ENCODE measurements around the gene APBB1. TPM values are rescaled to one million over a fixed set of nuclear protein-coding genes. Genes with fewer than 3 reads are reported as not detected.

The APBB1 gene
- total RNA-seq, 1 donor from 2014 or later, result 33.0 TPM

DNA sequence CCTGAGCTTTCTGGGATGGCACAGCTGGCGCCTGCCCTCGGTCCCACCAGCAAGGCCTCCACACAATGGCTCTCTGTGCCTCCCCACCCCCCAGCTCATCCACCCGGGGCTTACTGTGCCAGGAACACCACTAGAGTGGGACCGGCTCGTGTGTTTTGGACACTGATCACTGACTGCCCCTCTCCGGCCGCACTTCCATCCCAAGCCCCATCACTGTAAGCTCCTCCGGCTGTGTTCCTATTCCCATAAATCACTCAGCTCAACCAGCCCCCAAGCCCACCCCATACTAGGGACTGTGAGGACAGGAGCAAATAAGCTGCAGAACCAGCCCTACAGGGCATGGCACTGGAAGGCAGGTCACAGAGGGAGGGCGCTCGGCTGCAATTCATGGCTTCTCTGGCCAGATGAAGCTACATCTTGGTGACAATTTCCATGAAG is 7.3 kb downstream of the APBB1 start:
- H3K27me3 Mint-ChIP-seq (ENCODE audit: low read depth), result no peaks in the 10 kb centered on the region
- no peak overlapping the region for H3K4me3 Mint-ChIP-seq (ENCODE audit: low read depth)

DNA sequence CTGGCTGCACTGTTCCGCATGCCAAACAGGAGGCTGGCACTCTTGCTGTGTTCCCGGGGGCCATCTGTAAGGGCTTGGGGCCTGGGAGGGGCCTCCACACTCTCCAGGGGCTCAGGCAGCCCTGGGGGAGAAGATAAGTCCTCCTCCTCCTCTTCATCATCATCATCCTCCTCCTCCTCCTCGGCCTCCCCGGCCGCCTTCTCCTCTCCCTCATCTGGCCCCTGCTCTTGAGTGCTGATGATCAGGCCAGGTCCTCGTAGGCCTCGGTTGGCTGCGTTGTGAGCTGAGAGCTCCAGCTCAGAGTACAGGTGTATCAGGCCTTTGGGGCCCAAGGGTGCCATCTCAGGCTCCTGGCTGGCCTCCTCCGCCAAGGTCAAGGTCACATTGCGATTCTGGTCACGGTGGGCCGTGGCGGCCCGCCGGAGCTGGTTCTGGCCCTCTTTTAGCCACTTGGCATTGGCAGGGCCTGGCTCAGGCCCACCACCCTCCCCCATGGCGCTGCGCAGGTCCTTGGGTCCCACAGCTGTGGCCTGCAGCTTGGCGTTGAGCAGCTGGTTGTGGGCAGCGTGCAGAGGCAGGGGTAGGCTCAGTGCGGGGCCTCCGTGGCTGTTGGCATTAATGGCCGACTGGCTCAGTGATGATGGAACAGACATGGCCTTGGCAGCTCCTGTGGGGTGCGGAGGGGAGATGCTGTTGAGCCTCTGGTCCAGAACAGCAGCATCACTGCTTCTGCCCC is 8.0 kb downstream of the APBB1 start:
- peaks cover 24% of the 10 kb centered on the region for H3K36me3 Mint-ChIP-seq (ENCODE audit: low read depth)
- no peak overlapping the region for H3K27ac Mint-ChIP-seq

More for the DNA sequence above, 7.3 kb downstream of the APBB1 start:
- Mint-ChIP-seq H3K36me3 (ENCODE audit: low read depth) (peaks cover 24% of the 10 kb centered on the region), H3K4me1 (ENCODE audit: low read depth) (peaks cover 16% of the 10 kb centered on the region), H3K27ac (no peak overlapping the region), H3K9me3 (no peaks in the 10 kb centered on the region)
- intact Hi-C loops (cut with micrococcal nuclease), result loop anchor here (10.0 kb wide), 2 partner anchors 203 to 273 kb away; partner anchors contain the start of genes MRPL17, TAF10 and TPP1
- no peak for DNase-seq (ENCODE audit: low spot score)

DNA sequence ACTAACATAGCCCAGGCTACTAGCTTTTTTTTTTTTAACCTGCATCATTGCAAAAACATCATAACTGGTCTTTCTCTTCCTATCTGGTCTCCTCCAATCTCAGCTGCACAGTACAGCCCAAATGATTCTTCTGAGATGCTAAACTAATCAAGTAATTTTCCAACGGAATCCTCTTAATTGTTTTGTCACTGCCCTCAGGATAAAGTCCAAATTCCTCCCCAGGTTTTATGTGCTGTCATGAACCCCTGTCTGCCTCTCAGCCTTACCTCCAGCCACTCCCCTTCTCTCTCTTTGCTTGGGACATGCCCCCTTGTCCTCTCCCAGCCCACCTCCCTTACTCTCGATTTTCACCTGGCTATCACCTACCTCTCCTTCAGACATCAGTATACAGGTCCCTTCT is 12.5 kb downstream of the APBB1 start:
- no peak overlapping the region for H3K27ac Mint-ChIP-seq
- H3K4me3 Mint-ChIP-seq (ENCODE audit: low read depth), result no peak overlapping the region
- intact Hi-C loops (cut with micrococcal nuclease), result no loop called here

More for the DNA sequence above, 8.0 kb downstream of the APBB1 start:
- no peak for DNase-seq (ENCODE audit: low spot score)
- Mint-ChIP-seq H3K27me3 (ENCODE audit: low read depth) (no peaks in the 10 kb centered on the region), H3K4me1 (ENCODE audit: low read depth) (peaks cover 23% of the 10 kb centered on the region), H3K9me3 (no peaks in the 10 kb centered on the region), H3K4me3 (ENCODE audit: low read depth) (no peak overlapping the region)
- intact Hi-C loops (cut with micrococcal nuclease), result loop anchor here (10.0 kb wide), 2 partner anchors 204 to 274 kb away; partner anchors contain the start of genes MRPL17, TAF10 and TPP1

DNA sequence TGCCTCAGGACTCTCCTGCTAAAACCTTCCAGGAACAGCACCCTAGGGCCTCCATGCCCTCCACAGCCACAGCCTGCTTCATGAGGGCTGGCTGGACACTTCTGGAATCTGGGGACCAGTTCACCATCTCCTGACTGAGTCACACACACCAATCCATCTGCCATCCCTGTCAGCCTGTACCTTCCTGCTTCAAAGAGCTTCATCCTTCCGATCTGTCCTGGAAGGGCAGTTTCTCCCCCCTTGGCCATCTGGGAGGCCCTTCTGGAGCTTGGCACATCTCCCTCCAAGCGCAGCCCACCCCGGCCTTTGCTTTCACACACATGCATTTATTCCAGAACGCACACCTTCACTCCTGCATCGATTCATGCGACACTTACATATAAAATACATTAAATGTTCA is 13.0 kb downstream of the APBB1 start:
- H3K27me3 Mint-ChIP-seq (ENCODE audit: low read depth), result no peaks in the 10 kb centered on the region
- no peak overlapping the region for H3K4me3 Mint-ChIP-seq (ENCODE audit: low read depth)
- H3K4me1 Mint-ChIP-seq (ENCODE audit: low read depth), result peaks cover 58% of the 10 kb centered on the region
- H3K9me3 Mint-ChIP-seq, result no peaks in the 10 kb centered on the region
- intact Hi-C loops (cut with micrococcal nuclease), result no loop called here
- DNase-seq (ENCODE audit: low spot score), result no peak
- H3K36me3 Mint-ChIP-seq (ENCODE audit: low read depth), result peaks cover 23% of the 10 kb centered on the region
- H3K27ac Mint-ChIP-seq, result no peak overlapping the region

More for the DNA sequence above, 12.5 kb downstream of the APBB1 start:
- Mint-ChIP-seq H3K4me1 (ENCODE audit: low read depth) (peaks cover 53% of the 10 kb centered on the region), H3K27me3 (ENCODE audit: low read depth) (no peaks in the 10 kb centered on the region), H3K9me3 (no peaks in the 10 kb centered on the region), H3K36me3 (ENCODE audit: low read depth) (peaks cover 21% of the 10 kb centered on the region)
- no peak for DNase-seq (ENCODE audit: low spot score)

DNA sequence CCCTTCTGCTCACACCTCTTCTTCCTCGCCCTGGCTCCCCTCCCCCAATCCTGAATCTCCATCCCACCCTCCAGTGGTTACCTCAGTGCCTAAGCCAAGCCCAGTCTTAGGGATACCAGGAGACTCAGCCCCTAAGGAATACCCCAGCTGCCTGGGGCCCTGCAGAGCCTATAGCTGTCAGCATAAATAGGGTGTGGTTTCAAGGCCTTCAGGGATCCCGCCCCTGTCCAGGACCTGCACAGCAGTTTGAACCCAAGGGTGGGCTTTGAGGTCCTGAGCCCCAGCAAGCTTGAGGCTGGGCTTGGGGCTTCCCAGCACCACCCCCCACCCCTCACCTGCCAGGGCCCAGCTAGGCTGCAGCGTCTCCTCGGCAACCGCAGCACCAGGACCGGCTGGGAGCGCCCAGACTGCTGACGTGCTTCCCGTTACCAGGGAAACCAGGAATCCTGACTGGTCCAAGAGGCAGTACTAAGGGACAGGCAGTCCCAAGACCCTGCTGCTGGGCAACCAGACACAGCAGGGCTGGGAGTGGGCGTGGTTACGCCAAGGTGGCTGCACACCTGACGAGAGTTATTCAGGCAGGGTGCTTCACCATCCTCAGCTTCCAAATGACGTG is 13.7 kb downstream of the APBB1 start:
- Mint-ChIP-seq H3K27ac (no peak overlapping the region), H3K9me3 (no peaks in the 10 kb centered on the region), H3K36me3 (ENCODE audit: low read depth) (peaks cover 26% of the 10 kb centered on the region), H3K4me3 (ENCODE audit: low read depth) (no peak overlapping the region), H3K4me1 (ENCODE audit: low read depth) (peaks cover 58% of the 10 kb centered on the region), H3K27me3 (ENCODE audit: low read depth) (no peaks in the 10 kb centered on the region)
- DNase-seq (ENCODE audit: low spot score), result no peak
- intact Hi-C loops (cut with micrococcal nuclease), result no loop called here

DNA sequence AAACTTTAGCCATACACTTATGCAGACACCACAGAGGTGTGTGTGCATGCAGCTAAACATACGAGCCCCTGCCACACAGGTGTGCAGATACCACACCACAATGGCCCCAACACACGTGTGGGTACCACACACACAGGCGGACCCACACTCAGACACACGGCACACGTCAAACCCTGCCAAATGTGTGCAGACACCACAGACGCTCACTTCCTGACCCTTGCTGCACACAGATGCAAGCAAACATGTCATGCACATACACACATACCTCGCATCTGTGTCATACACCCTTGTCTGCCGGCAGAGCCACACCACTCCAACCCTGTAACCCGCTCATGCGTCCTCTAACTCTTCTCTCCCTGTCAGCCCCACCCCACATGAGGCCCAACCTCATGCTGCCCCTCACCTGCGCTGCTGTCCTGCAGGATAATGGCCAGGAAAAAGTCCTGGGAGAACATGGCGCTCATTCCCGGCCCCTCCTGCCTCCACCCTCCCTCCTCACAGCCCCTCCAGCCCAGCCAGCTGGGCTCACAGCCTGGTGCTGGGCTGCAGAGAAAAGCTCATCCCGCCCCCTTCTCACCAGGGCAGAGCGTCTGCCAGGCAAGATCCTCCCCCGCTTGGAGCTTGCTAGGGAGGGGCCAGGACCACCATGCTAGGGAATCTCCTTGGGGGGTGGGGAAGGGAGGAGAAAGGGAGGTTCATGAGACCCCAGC is 14.4 kb downstream of the APBB1 start:
- Mint-ChIP-seq H3K27me3 (ENCODE audit: low read depth) (no peaks in the 10 kb centered on the region), H3K4me1 (ENCODE audit: low read depth) (peaks cover 58% of the 10 kb centered on the region), H3K36me3 (ENCODE audit: low read depth) (peaks cover 27% of the 10 kb centered on the region), H3K9me3 (no peaks in the 10 kb centered on the region), H3K4me3 (ENCODE audit: low read depth) (no peak overlapping the region), H3K27ac (no peak overlapping the region)
- intact Hi-C loops (cut with micrococcal nuclease), result loop anchor here (5.0 kb wide), 1 partner anchor 82 kb away; the partner anchor contains the start of gene CAVIN3
- no peak for DNase-seq (ENCODE audit: low spot score)

DNA sequence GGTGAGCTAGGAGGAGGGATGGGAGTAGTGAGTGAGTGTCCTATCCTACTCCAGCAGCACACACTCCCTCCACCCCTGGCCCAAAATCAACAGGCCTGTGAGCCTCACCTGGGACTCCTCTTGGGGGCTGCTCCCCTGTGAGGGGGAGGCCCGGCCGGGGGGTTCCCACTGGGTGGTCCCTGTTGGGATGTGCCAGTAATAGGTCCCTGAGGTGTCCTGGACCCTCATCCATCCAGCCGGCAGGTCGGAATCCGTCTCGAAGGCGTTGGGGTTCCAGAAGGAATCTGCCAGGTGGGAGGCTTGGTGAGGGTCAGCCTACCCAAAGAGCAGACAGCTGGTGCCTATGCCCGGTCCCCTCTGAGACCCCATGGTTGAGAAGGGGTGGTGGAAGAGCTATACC is 15.4 kb downstream of the APBB1 start:
- peaks cover 60% of the 10 kb centered on the region for H3K4me1 Mint-ChIP-seq (ENCODE audit: low read depth)
- H3K27me3 Mint-ChIP-seq (ENCODE audit: low read depth), result no peaks in the 10 kb centered on the region
- no peak overlapping the region for H3K4me3 Mint-ChIP-seq (ENCODE audit: low read depth)
- H3K36me3 Mint-ChIP-seq (ENCODE audit: low read depth), result peaks cover 30% of the 10 kb centered on the region
- no peaks in the 10 kb centered on the region for H3K9me3 Mint-ChIP-seq
- H3K27ac Mint-ChIP-seq, result peak overlapping the region; percentile 93
- intact Hi-C loops (cut with micrococcal nuclease), result loop anchor here (5.0 kb wide), 1 partner anchor 81 kb away; the partner anchor contains the start of gene CAVIN3
- no peak for DNase-seq (ENCODE audit: low spot score)

DNA sequence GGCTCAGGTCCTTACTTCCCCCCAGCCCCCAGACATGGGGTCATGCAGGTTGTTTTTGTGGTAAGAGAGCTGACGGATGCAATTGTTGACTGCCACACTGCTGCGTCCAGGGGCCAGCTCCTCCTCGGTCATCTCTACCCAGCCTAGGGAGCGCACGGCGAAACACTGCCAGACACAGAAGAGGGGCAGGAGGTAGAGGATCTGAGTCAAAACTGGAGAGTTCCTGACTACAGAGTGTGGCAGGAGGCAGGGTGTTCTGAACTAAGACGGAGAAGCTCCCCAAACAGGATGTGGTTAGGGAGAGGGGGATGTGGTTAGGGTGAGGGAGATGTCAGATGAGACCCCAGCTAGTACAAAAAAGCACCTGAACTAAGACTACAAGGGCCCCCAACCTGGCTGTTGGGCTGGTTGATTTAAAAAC is 16.3 kb downstream of the APBB1 start:
- peak overlapping the region; percentile 93 for H3K27ac Mint-ChIP-seq
- peaks cover 56% of the 10 kb centered on the region for H3K4me1 Mint-ChIP-seq (ENCODE audit: low read depth)
- intact Hi-C loops (cut with micrococcal nuclease), result loop anchor here (1.0 to 5.0 kb wide), 4 partner anchors 12 to 80 kb away; partner anchors contain the start of genes APBB1, CAVIN3 and SMPD1
- H3K9me3 Mint-ChIP-seq, result no peaks in the 10 kb centered on the region
- H3K36me3 Mint-ChIP-seq (ENCODE audit: low read depth), result peaks cover 35% of the 10 kb centered on the region
- H3K4me3 Mint-ChIP-seq (ENCODE audit: low read depth), result peak overlapping the region; percentile 64
- DNase-seq (ENCODE audit: low spot score), result peak; percentile 78
- no peaks in the 10 kb centered on the region for H3K27me3 Mint-ChIP-seq (ENCODE audit: low read depth)

DNA sequence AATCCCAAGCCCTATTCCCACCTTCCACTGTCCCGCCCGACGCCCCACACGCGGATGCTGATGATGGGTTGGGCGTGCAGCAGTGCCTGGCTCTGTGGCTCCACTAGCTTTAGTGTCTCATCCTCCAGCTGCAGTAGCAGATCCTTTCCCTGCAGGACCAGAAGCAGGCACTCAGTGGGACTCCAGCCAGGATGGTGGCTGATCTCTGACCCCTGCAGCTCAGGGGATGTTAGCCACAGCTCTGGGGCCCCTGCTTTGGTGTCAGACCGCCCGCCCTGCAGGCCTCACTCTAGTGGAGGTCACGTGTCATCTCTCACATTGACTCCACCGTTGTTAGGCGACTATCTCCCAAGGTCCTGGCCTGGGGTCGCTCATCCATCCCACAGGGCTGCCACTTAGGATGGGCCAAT is 16.8 kb downstream of the APBB1 start:
- Mint-ChIP-seq H3K9me3 (no peaks in the 10 kb centered on the region), H3K4me1 (ENCODE audit: low read depth) (peaks cover 52% of the 10 kb centered on the region), H3K36me3 (ENCODE audit: low read depth) (peaks cover 38% of the 10 kb centered on the region), H3K27ac (peak overlapping the region; percentile 93), H3K27me3 (ENCODE audit: low read depth) (no peaks in the 10 kb centered on the region), H3K4me3 (ENCODE audit: low read depth) (peak overlapping the region; percentile 64)
- DNase-seq (ENCODE audit: low spot score), result peak; percentile 32
- intact Hi-C loops (cut with micrococcal nuclease), result loop anchor here (1.0 to 5.0 kb wide), 4 partner anchors 12 to 80 kb away; partner anchors contain the start of genes APBB1, CAVIN3 and SMPD1

DNA sequence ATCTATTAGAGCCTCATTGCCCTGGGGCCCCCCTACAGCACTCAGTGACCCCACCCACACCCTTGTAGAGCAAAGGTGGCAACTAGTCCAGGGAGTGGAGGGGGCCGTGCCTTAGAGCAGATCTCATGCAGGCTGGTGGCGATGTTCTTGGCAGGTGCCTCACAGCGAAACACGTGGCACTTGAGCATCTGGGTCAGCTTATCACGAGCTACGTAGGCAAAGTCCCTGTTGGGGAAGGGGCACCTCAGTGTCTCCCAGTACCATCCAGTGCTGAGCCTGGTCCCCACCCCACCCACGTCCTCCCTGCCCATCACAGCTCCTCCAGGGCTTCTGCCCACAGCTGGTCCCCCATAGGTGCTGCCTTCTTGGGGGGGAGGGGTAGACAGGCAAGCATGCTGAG is 17.4 kb downstream of the APBB1 start:
- intact Hi-C loops (cut with micrococcal nuclease), result loop anchor here (5.0 kb wide), 1 partner anchor 79 kb away; the partner anchor contains the start of gene CAVIN3
- no peaks in the 10 kb centered on the region for H3K27me3 Mint-ChIP-seq (ENCODE audit: low read depth)
- H3K36me3 Mint-ChIP-seq (ENCODE audit: low read depth), result peaks cover 38% of the 10 kb centered on the region
- H3K4me3 Mint-ChIP-seq (ENCODE audit: low read depth), result no peak overlapping the region
- DNase-seq (ENCODE audit: low spot score), result no peak
- peaks cover 47% of the 10 kb centered on the region for H3K4me1 Mint-ChIP-seq (ENCODE audit: low read depth)
- H3K27ac Mint-ChIP-seq, result no peak overlapping the region
- no peaks in the 10 kb centered on the region for H3K9me3 Mint-ChIP-seq

DNA sequence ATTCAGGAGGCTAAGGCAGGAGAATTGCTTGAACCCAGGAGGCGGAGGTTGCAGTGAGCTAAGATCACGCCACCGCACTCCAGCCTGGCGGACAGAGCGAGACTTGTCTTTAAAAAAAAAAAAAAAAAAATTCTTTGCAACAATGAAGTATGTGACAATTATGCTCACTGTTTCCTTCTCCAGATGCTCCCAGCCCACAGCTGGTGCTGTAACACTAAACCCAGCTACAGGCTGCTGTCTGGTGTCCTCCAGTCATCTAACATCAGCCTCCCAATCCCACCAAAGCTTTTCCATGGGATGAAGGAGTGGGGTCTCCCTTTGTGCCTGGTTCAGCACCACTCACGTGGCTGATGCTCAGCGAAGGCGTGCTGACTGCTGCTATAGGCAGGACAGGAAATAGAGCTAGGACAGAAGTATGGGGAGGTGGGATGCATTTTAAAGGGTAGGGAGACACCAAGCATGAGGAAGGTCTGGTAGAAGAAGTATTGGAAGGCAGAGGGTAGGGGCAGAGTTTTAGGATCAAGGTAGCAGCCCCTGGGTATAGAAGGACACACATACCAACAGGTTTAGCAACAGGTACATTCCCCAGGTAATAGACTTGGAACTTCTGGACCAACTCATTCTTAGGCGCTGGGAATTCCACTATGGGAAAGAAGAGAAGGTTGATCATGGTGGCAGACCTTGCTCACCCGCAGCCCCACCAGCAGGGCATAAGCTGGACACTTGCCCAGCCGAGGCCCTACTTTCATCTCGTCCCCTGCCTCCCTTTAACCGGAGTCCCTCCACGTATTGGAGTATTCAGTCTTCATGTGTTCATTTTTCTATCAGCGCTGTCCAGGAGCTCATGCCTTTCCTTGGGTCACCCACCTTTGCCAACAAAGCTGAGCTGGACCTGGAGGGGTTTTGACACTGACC is 18.2 kb downstream of the APBB1 start:
- H3K9me3 Mint-ChIP-seq, result no peaks in the 10 kb centered on the region
- DNase-seq (ENCODE audit: low spot score), result no peak
- peaks cover 42% of the 10 kb centered on the region for H3K4me1 Mint-ChIP-seq (ENCODE audit: low read depth)
- H3K27ac Mint-ChIP-seq, result no peak overlapping the region
- intact Hi-C loops (cut with micrococcal nuclease), result loop anchor here (5.0 kb wide), 1 partner anchor 78 kb away; the partner anchor contains the start of gene CAVIN3
- H3K4me3 Mint-ChIP-seq (ENCODE audit: low read depth), result no peak overlapping the region
- peaks cover 41% of the 10 kb centered on the region for H3K36me3 Mint-ChIP-seq (ENCODE audit: low read depth)
- H3K27me3 Mint-ChIP-seq (ENCODE audit: low read depth), result no peaks in the 10 kb centered on the region

DNA sequence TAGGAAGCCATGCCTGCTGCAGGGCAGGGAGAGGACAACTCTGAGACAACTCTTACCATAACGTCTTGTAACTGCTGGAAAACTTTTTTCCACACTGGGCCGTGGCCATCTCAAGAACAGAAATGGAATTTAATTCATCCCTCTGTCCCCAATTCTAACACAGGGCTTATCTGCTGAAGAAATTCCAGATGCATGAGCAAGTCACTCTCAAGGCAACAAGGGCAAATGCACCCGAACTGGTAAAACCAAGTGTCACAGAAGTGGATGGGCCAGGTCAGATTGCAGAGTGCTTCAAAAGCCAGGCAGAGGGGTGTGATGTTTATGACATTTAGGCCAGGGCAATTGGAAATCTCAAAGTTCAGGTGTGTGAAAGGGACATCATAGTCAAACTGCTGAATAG is 21.3 kb downstream of the APBB1 start:
- Mint-ChIP-seq H3K4me1 (ENCODE audit: low read depth) (peaks cover 24% of the 10 kb centered on the region), H3K27ac (no peak overlapping the region), H3K36me3 (ENCODE audit: low read depth) (peaks cover 59% of the 10 kb centered on the region), H3K27me3 (ENCODE audit: low read depth) (no peaks in the 10 kb centered on the region), H3K9me3 (no peaks in the 10 kb centered on the region), H3K4me3 (ENCODE audit: low read depth) (no peak overlapping the region)
- intact Hi-C loops (cut with micrococcal nuclease), result no loop called here
- DNase-seq (ENCODE audit: low spot score), result no peak

Measured in activated T-helper 2 cell treated with anti-CD3 and anti-CD28 coated beads, Interferon-gamma antibody, Interleukin-2, Interleukin-4, amounts not matched to agents 10 μg/mL and 5 μg/mL and 100 μg/mL, durations not matched to agents 14 hours and 24 hours and 36 hours (primary cell).